ENCODE data around the gene GALT.

The GALT gene

DNA sequence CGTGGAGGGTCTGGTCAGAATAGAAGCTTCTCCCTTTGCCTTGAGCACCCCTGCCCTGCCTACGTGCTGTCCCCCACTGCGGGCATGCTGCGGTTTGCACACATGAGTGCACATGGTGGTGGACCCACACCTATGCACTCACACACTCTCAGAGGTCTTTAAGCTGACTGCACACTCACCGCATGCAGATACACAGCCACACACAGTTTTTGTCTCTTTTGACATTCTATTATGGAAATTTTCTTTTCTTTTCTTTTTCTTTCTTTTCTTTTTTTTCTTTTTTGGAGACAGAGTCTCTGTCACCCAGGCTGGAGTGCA, 17.0 kb upstream of the GALT start:
- no peak overlapping the region for H3K4me3 ChIP-seq (ENCODE audit: low read depth, low read length)
- in situ Hi-C loops (cut with HindIII; ENCODE audit: low pct_ligation_motif_present, low sequenced_read_pairs): no loop called here
- no peak for DNase-seq
- no peaks in the 10 kb centered on the region for H3K36me3 ChIP-seq (replicated peaks)
- no peak overlapping the region for H3K27ac ChIP-seq
- TF ChIP-seq, protein P1, sequence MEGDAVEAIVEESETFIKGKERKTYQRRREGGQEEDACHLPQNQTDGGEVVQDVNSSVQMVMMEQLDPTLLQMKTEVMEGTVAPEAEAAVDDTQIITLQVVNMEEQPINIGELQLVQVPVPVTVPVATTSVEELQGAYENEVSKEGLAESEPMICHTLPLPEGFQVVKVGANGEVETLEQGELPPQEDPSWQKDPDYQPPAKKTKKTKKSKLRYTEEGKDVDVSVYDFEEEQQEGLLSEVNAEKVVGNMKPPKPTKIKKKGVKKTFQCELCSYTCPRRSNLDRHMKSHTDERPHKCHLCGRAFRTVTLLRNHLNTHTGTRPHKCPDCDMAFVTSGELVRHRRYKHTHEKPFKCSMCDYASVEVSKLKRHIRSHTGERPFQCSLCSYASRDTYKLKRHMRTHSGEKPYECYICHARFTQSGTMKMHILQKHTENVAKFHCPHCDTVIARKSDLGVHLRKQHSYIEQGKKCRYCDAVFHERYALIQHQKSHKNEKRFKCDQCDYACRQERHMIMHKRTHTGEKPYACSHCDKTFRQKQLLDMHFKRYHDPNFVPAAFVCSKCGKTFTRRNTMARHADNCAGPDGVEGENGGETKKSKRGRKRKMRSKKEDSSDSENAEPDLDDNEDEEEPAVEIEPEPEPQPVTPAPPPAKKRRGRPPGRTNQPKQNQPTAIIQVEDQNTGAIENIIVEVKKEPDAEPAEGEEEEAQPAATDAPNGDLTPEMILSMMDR (IDR thresholded peaks at IDR 0.05; ENCODE audit: low read depth, low read length, missing control alignments): no peak
- H3K27me3 ChIP-seq (replicated peaks): peaks cover 49% of the 10 kb centered on the region

GRCh38 chr9:34630402-34631154, 15.9 kb upstream of the GALT start:
- Histone ChIP-seq H3K36me3 (replicated peaks) (peaks cover 4% of the 10 kb centered on the region), H3K27ac (no peak overlapping the region), H3K4me3 (ENCODE audit: low read depth, low read length) (no peak overlapping the region), H3K27me3 (replicated peaks) (peaks cover 40% of the 10 kb centered on the region)
- TF ChIP-seq, protein P1 (IDR thresholded peaks at IDR 0.05; ENCODE audit: low read depth, low read length, missing control alignments): no peak
- no peak for DNase-seq
- in situ Hi-C loops (cut with HindIII; ENCODE audit: low pct_ligation_motif_present, low sequenced_read_pairs): no loop called here

- no peak for DNase-seq
- in situ Hi-C loops (cut with HindIII; ENCODE audit: low pct_ligation_motif_present, low sequenced_read_pairs): no loop called here
- no peak overlapping the region for H3K27ac ChIP-seq
- no peak overlapping the region for H3K4me3 ChIP-seq (ENCODE audit: low read depth, low read length)
- peaks cover 19% of the 10 kb centered on the region for H3K27me3 ChIP-seq (replicated peaks)
- H3K36me3 ChIP-seq (replicated peaks): peaks cover 4% of the 10 kb centered on the region
- TF ChIP-seq, protein P1 (IDR thresholded peaks at IDR 0.05; ENCODE audit: low read depth, low read length, missing control alignments): no peak
These were observed 13.3 kb upstream of the GALT start for GRCh38 chr9:34633166-34633565.

DNA sequence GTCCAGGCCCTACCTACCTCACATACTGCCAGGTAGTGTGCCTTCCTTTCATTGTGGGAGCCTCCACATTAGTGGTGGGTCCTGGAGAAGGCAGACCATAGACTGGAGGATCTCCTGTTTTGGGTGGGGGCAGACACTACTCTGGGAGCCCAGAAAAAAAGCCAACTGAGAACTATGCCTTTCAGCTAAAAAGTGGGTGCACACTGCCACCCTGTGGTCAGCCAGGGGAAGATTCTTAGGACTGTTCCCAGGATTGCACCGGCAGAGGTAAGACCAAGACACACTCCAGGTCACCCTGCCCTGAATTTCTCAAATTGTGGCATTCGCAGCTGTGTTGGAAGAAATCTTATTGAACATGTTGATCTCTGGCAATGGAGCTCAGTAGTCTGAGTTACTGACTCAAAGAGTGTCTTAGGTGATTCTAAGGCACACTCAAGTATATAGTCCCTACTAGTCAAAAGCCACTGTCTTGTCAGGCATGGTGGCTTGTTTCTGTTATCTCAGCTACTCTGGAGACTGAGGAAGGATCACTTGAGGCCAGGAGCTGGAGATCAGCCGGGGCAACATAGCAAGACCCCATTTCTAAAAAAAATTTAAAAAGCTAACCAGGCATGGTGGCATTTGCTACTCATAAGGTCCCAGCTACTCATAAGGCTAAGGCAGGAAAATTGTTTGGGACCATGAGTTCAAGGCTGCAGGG, 12.5 kb upstream of the GALT start:
- no peak overlapping the region for H3K4me3 ChIP-seq (ENCODE audit: low read depth, low read length)
- peak; percentile 64 for DNase-seq
- no peak overlapping the region for H3K27ac ChIP-seq
- TF ChIP-seq, protein P1 (IDR thresholded peaks at IDR 0.05; ENCODE audit: low read depth, low read length, missing control alignments): peak; percentile 89
- peaks cover 4% of the 10 kb centered on the region for H3K36me3 ChIP-seq (replicated peaks)
- in situ Hi-C loops (cut with HindIII; ENCODE audit: low pct_ligation_motif_present, low sequenced_read_pairs): no loop called here
- H3K27me3 ChIP-seq (replicated peaks): peaks cover 13% of the 10 kb centered on the region

- Histone ChIP-seq H3K36me3 (replicated peaks) (peaks cover 4% of the 10 kb centered on the region), H3K27ac (no peak overlapping the region), H3K4me3 (ENCODE audit: low read depth, low read length) (no peak overlapping the region), H3K27me3 (replicated peaks) (peaks cover 6% of the 10 kb centered on the region)
- TF ChIP-seq, protein P1 (IDR thresholded peaks at IDR 0.05; ENCODE audit: low read depth, low read length, missing control alignments): no peak
- no peak for DNase-seq
- in situ Hi-C loops (cut with HindIII; ENCODE audit: low pct_ligation_motif_present, low sequenced_read_pairs): no loop called here
These were observed 11.8 kb upstream of the GALT start for GRCh38 chr9:34634551-34635248.

Measured in brain microvascular endothelial cell (primary cell).